ENCODE results near the gene HOXA7.

- TF ChIP-seq BMI1 (IDR thresholded peaks at IDR 0.05; ENCODE audit: borderline replicate concordance), result no peak
- no peak for TF ChIP-seq JUNB (IDR thresholded peaks at IDR 0.05)
- no peak for TF ChIP-seq FOXM1 (IDR thresholded peaks at IDR 0.05; ENCODE audit: low read depth, low read length)
- no peak for TF ChIP-seq REST (IDR thresholded peaks at IDR 0.05; ENCODE audit: low read depth, low read length)
- TF ChIP-seq HDAC2 (IDR thresholded peaks at IDR 0.05), result no peak
- TF ChIP-seq CTCF (IDR thresholded peaks at IDR 0.05 in 2 of 3, conservative IDR thresholded peaks at IDR 0.05 in 1 of 3; ENCODE audit: control insufficient read depth in 2 of 3, extremely low read depth in 1 of 3, insufficient read depth in 1 of 3, low read depth in 3 of 3, low read length in 3 of 3), result no peak
- no peak for TF ChIP-seq EZH2 (IDR thresholded peaks at IDR 0.05; ENCODE audit: borderline replicate concordance, control insufficient read depth, low read depth, low read length)
These were observed 33.4 kb downstream of the HOXA7 start for GRCh38 chr7:27123007-27123476.
